DMS153 (cell line): Measurements from ENCODE around the gene EXOC6B.
"Not testable (repeated sequence)": the region's sequence is repeated elsewhere in the genome, so short reads cannot be mapped to it uniquely, and the experiment has no call there.

Experiments used
- DNase-seq: peaks from one replicate; lab custom pipeline; 2025; lab: John Stamatoyannopoulos, UW

Gene EXOC6B

GRCh38 chr2:72431737-72432136 lies 394.1 kb downstream of the EXOC6B start:
- DNase-seq = no peak

DNA sequence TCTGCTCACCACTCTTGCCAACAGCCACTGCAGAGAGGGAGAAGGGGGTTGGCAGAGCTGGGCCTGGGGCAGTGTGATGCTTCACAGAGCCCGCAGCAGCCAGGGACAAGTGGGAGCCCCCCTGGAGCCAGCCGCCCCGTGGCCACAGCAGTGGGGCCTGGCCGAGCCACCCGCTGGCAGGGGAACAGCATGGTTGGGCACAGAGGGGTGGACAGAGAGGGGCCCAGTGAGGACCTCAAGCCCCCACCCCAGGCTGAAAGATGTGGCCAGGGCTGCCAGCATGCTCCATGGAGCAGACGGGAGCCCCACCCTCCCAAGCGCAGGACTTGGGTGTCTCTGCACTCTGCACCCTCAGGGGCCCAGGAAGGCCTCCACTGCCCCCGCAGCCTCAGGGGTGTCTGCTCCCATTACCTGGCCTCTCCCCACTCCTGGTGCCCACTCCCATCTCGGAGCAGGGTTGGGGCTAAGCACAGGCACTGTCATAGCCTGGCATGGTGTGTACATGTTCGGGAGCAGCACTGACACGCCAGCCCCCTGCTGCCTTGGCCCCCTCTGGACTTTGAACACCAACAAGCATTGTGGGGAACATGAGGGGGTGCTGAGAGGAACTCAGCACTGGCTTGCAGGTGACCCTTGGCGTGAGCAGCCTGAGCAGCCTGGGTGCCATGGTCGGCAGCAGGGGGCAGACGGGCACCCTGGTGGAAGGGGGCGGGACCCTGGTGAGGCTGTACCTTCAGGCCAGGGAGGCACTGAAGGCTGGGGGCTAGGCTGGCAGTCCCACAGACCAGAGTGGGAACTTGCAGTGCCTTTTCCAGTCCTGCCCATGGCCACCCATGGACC lies 398.6 kb downstream of the EXOC6B start:
- no peak for DNase-seq

DNA sequence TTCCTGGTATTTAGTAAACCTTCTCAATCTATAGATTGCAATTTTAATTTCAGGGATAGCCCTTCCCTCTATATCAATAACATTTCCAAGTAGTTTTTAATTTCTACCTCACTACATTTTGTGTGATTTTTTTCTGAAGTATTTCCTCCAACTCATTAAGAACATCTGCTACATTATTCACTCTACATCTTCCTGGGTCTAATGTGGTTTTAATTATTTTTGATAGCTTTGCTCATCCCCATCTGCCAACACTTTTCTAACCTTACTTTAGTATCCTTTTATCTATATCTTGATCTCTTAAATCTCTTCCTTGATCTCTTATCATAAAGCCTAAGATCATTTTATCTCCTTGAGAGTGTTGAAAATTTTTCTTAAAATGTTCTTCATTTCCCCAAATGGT lies 399.8 kb downstream of the EXOC6B start:
- no peak for DNase-seq

DNA sequence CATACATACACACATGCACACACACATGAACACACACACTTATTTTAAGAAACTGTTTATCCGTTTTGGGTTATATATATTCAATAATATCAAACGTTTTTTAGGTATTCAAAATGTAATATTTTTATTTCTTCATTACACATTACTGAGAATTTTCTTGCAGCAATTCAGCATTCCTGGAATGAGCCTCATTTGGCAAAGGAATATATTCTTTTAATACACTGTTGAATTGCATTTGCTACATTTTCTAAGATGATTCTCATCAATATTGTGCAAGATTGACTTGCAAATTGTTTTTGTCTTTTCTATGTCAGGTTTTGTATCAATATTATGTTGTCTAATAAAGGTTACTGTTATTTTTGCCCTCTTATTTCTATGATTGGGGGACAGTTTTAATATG lies 402.1 kb downstream of the EXOC6B start:
- no peak for DNase-seq

GRCh38 chr2:72421771-72422379 lies 404.0 kb downstream of the EXOC6B start:
- DNase-seq = not testable (repeated sequence)

- DNase-seq = no peak
These were observed 409.9 kb downstream of the EXOC6B start for GRCh38 chr2:72415781-72416475.

- DNase-seq = no peak
These were observed 410.6 kb downstream of the EXOC6B start for GRCh38 chr2:72415241-72415661.

GRCh38 chr2:72414137-72414760 lies 411.6 kb downstream of the EXOC6B start:
- DNase-seq = no peak

- DNase-seq = no peak
These were observed 412.1 kb downstream of the EXOC6B start for GRCh38 chr2:72413716-72414115.

- no peak for DNase-seq
These were observed 413.6 kb downstream of the EXOC6B start for GRCh38 chr2:72412214-72412613.

GRCh38 chr2:72399879-72400278 lies 426.0 kb downstream of the EXOC6B start:
- DNase-seq = no peak

- DNase-seq = peak; percentile 61
These were observed 430.7 kb downstream of the EXOC6B start for GRCh38 chr2:72395096-72395495.

DNA sequence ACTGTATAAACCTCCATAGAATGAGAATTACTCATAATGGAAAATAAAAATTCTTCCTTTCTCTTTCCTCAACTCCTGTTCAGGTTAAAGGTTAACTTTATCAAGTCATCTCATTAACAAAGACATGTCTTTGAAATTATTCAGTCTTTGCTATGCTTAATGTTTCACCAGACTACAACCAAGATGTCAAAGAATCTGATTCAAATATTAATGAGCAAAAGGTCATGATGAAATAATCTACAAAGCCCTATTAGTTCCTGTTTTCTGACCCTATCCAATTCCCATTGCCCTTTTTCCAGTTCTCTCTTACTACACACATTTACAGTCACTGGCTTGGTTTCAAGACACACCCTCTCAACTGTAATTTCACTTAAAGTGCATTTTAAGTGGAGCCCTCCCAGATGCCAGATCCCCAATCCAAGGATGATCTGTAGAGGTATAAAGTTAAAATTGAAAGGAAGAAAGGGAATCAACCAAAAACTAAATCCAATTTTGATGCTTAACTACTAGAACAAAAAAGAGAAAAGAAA lies 431.2 kb downstream of the EXOC6B start:
- peak; percentile 73 for DNase-seq

- DNase-seq = no peak
These were observed 436.4 kb downstream of the EXOC6B start for GRCh38 chr2:72389447-72389846.

DNA sequence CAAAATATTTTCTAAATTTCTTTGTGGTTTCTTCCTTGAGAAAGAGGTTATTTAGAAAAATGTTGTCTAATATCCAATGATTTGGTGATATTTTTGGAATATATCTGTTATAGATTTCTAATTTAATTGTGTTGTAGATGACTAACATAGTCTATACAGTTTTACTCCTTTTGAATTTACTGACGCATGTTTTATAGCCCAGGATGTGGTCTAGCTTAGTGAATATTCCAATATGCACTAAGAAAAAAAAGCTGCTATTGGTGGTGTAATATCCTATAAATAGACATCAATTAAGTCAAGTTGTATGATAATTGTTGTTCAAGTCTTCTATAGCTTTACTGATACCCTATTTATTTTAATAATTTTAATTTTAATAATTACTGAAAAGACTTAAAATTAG lies 437.6 kb downstream of the EXOC6B start:
- no peak for DNase-seq

DNA sequence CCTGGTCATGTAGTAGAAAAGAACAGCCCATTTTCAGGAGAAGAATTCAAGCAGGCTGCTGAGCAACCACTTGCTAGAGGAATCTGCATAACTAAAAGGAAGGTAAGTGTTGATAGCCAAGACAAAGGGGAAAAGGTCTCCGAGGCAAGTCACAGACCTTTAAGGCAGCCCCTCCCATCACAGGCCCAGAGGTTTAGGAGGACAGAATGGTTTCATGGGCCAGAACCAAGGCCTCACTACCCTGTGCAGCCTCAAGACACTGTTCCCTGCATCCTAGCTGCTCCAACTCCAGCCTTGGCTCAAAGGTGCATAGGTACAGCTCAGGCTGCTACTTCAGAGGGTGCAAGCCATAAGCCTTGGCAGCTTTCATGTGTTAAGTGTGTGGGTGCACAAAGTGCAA lies 439.5 kb downstream of the EXOC6B start:
- DNase-seq = no peak

DNA sequence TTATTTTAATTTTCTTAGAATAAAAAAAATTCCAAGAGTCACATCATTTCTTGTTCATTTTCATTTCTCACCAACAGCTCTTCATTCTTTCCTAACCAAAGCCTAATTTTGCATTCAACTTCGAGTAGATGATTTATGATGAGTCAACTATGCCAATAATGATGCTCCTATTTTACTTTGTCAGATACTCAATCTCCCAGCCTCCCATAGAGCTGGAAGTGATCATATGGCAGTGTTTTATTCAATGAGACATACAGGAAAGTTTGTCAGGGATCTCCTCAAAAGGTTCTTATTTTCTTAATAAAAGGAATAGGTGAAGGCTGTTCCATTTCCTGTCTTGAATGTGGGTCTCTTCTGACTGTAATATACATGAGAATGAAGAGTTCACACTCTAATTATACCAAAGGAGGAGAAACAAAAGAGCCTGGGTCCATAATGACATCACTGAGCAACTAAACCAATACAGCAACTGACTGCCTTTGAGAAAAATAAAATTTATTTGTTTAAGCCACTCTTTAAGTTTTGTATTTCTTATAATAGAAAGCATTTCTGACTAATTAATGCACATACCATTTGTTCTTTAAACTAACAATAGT lies 447.0 kb downstream of the EXOC6B start:
- no peak for DNase-seq

- no peak for DNase-seq
These were observed 458.2 kb downstream of the EXOC6B start for GRCh38 chr2:72367530-72368225.

GRCh38 chr2:72363406-72363805 lies 462.4 kb downstream of the EXOC6B start:
- no peak for DNase-seq

DNA sequence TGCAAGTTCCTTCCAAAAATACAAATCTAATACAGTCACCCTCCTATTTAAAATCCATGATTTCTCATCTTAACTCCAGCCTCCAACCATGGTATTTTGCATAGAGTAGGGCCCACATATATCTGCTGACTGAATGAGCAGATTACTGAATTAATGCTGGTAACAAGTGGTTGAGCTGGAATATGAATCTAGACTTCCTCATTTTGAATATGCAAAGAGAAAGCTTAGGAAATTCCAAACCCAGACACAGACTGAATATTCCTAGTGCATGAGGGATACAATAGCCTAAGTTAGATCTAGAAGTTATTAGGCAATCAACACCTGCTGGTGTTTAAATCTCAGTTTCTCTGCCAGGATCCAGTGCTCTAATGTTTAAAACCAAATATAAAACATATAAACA lies 463.1 kb downstream of the EXOC6B start:
- no peak for DNase-seq

GRCh38 chr2:72361521-72361920 lies 464.3 kb downstream of the EXOC6B start:
- DNase-seq = no peak
